HFFc6 (cell line): Measurements from ENCODE around the gene DUS1L. TPM values are rescaled to one million over a fixed set of nuclear protein-coding genes. Genes with fewer than 3 reads are reported as not detected.
A peak's percentile ranks its signal among the peaks of the same experiment; 100 is the strongest.

Source experiments
- DNase-seq: peaks from one replicate; pipeline ENCODE4 v3.0.0-alpha.2; 2018
- H3K27ac Mint-ChIP-seq: 2 replicates; pipeline ENCODE4 v1.8.0; 2020; ENCODE audit warnings: mild to moderate bottlenecking, mixed read lengths
- H3K27me3 Mint-ChIP-seq: 2 replicates; pipeline ENCODE4 v1.8.0; 2021; ENCODE audit warnings: mild to moderate bottlenecking, moderate library complexity, mixed read lengths; ENCODE audit not compliant: insufficient read depth
- H3K36me3 Mint-ChIP-seq: 2 replicates; pipeline ENCODE4 v1.8.0; 2021; ENCODE audit warnings: low read depth, mixed read lengths
- H3K4me1 Mint-ChIP-seq: 2 replicates; pipeline ENCODE4 v1.8.0; 2020; ENCODE audit warnings: low read depth, mixed read lengths
- H3K4me3 Mint-ChIP-seq: 2 replicates; pipeline ENCODE4 v1.8.0; 2020; ENCODE audit warnings: mild to moderate bottlenecking, moderate library complexity, mixed read lengths
- H3K9me3 Mint-ChIP-seq: 2 replicates; pipeline ENCODE4 v1.8.0; 2020; ENCODE audit warnings: mild to moderate bottlenecking, mixed read lengths
- total RNA-seq, 6 experiments: library from RNA; stranded (reverse); fragmentation: NEBNext Ultra II Directional; extraction: Animal tissue kit (Norgen Biotek cat#: 25700); gene quantifications; 2 replicates in 1 of 6; 3 replicates in 5 of 6; pipeline ENCODE4 v1.2.3, GENCODE V29; 2021
- TF ChIP-seq, protein P1 (sequence below): fragments of 200-600 bp; sonication (generic); IDR thresholded peaks from 2 replicates; pipeline ENCODE4 v1.5.0; 2021; ENCODE audit warnings: antibody characterized with exemption, mild to moderate bottlenecking

DUS1L gene
- total RNA-seq, 6 experiments from 2014 or later = 65.8 to 86.8 (median 71.2) TPM

DNA sequence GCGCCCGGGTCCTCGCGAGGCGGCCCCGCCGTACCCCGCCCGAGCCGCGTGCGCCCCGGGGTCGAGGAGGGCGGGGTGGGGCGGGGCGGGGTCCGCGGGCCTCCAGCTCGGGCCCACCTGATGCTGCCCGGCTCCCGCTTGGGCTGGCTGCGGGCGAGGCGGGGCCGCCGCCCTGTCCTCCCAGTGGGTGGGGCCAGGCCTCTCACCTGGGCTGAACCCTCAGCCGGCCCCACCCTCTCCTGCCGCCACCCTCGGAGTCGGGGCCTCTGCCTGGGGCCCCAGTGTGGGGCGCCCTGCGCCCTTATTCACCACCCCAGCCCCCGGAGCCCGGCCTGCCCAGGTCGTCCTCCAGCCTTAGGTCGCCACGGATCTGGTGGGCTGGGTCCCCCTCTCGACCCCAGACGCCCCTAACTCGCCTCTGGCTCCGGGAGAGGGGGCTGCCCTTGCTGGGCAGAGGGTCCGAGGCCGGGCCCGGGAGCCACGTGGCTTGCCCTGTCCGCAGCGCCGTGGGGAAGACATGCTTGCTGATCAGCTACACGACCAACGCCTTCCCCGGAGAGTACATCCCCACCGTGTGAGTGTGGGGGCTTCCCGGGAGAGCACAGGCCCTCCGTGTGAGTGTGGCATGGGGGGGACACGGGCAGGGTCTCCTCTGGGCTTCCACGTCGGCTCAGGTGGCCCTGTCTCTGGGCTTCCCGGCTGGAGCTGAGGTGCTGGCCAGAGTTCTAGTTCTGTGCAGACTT, 33.5 kb downstream of the DUS1L start:
- peaks cover 6% of the 10 kb centered on the region; the same call in 1 of the 2 replicates for H3K36me3 Mint-ChIP-seq

DNA sequence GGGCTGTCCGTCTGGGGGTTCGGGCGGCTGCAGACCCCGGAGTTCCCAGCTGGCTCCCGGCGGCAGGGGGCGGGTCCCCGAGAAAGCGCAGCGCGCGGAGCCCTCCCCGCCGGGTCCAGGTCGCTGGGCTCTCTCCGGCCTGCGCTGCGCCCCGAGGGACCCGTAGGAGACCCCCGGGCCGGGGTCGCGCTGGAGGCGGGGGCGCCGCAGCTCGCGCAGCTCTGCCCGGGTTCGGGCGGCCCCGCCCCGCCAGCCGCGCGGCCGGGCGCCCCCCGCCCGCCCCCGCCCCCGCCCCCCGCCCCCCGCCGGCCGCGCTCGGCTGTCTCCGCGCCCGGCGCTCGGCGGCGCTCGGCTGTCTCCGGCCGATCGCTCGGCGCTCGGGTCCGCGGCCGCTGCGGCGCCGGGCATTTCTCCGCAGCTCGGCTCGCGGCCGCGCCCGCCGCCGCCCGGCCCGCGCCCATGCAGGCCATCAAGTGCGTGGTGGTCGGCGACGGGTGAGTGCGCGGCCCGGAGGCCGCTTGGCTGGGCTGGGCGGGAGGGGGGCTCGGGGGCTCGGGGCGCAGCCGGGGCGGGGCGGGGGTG, 34.2 kb downstream of the DUS1L start, which contains the start of gene RAC3:
Gene RAC3 (plus strand): TSS at position 376 of the 582 bp plus-strand sequence. CDS start 84 bp downstream, at position 460.
- Mint-ChIP-seq H3K4me3 (peak within 1 kb of the TSS; percentile 80), H3K27me3 (peaks cover 4% of the 10 kb centered on the region; the same call in 1 of the 2 replicates), H3K9me3 (no peaks in the 10 kb centered on the region), H3K36me3 (peaks cover 6% of the 10 kb centered on the region; the same call in 1 of the 2 replicates), H3K4me1 (no peaks in the 10 kb centered on the region; the same call in 1 of the 2 replicates), H3K27ac (no peak within 1 kb of the TSS; the same call in 1 of the 2 replicates)
- DNase-seq = no peak
- TF ChIP-seq, protein P1, sequence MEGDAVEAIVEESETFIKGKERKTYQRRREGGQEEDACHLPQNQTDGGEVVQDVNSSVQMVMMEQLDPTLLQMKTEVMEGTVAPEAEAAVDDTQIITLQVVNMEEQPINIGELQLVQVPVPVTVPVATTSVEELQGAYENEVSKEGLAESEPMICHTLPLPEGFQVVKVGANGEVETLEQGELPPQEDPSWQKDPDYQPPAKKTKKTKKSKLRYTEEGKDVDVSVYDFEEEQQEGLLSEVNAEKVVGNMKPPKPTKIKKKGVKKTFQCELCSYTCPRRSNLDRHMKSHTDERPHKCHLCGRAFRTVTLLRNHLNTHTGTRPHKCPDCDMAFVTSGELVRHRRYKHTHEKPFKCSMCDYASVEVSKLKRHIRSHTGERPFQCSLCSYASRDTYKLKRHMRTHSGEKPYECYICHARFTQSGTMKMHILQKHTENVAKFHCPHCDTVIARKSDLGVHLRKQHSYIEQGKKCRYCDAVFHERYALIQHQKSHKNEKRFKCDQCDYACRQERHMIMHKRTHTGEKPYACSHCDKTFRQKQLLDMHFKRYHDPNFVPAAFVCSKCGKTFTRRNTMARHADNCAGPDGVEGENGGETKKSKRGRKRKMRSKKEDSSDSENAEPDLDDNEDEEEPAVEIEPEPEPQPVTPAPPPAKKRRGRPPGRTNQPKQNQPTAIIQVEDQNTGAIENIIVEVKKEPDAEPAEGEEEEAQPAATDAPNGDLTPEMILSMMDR = no peak

More for the DNA sequence above, 33.5 kb downstream of the DUS1L start:
- H3K4me3 Mint-ChIP-seq = peak overlapping the region; percentile 39
- no peak overlapping the region for H3K27ac Mint-ChIP-seq
- TF ChIP-seq, protein P1 = no peak
- no peak for DNase-seq
- no peaks in the 10 kb centered on the region; the same call in 1 of the 2 replicates for H3K4me1 Mint-ChIP-seq
- H3K27me3 Mint-ChIP-seq = peaks cover 4% of the 10 kb centered on the region; the same call in 1 of the 2 replicates
- no peaks in the 10 kb centered on the region for H3K9me3 Mint-ChIP-seq

DNA sequence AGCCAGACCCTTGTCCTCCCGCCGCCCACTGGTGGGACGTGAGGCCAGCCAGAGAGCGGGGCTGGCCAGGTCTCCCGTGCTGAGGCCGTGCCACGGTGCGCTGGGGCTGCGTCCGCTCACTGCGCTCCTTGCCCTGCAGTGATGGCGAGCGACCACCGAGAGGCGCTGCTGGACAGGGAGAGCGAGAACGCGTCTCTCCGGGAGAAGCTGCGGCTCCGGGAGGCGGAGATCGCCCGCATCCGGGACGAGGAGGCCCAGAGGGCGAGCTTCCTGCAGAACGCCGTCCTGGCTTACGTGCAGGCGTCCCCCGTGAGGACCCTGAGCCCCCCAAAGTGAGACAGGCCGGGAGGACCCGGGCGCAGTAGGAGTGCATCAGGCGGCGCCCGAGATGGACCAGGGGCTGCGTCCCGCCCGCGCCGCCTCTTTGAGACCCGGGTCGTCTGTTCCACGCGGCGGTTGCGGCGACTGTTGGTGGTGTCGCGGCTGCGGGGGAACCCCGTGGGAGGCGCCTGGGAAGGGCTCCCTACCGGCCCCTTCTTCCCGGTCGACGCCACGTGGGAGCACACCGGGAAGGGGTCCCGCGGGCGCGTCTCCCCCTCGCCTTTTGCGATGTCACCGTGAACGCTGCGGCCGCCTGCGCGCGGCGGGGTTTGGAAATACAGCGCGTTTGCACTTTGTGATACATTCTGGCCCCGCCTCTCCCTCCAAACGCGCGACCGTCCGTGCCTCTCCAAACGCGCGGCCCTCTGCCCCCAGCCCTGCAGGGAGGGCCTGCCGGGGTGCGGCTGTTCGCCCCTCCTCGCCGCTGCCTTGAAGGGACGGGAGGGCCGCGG, 34.9 kb downstream of the DUS1L start:
- H3K27me3 Mint-ChIP-seq = peaks cover 4% of the 10 kb centered on the region; the same call in 1 of the 2 replicates
- TF ChIP-seq, protein P1 = peak; percentile 93
- H3K36me3 Mint-ChIP-seq = peaks cover 6% of the 10 kb centered on the region; the same call in 1 of the 2 replicates
- peak overlapping the region; percentile 80 for H3K4me3 Mint-ChIP-seq
- no peaks in the 10 kb centered on the region; the same call in 1 of the 2 replicates for H3K4me1 Mint-ChIP-seq
- H3K9me3 Mint-ChIP-seq = no peaks in the 10 kb centered on the region
- peak; percentile 67 for DNase-seq
- no peak overlapping the region; the same call in 1 of the 2 replicates for H3K27ac Mint-ChIP-seq

DNA sequence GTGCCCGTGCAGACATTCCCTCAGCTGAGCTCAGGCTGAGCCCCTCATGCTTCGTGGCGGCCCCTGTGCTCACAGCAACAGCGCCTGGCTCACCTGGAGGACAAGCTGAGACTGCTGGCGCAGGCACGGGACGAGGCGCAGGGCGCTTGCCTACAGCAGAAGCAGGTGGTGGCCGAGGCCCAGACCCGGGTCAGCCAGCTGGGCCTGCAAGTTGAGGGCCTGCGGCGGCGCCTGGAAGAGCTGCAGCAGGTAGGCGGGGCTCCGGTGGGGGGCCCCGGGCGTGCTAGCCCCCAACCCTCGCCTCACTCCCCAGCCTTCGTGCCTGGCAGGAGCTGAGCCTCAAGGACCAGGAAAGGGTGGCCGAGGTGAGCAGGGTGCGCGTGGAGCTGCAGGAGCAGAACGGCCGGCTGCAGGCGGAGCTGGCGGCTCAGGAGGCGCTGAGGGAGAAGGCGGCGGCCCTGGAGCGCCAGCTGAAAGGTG, 35.6 kb downstream of the DUS1L start:
- Mint-ChIP-seq H3K27me3 (peaks cover 4% of the 10 kb centered on the region), H3K9me3 (no peaks in the 10 kb centered on the region), H3K4me1 (no peaks in the 10 kb centered on the region; the same call in 1 of the 2 replicates), H3K27ac (no peak overlapping the region), H3K4me3 (no peak overlapping the region), H3K36me3 (peaks cover 3% of the 10 kb centered on the region; the same call in 1 of the 2 replicates)
- DNase-seq = no peak
- TF ChIP-seq, protein P1 = no peak

DNA sequence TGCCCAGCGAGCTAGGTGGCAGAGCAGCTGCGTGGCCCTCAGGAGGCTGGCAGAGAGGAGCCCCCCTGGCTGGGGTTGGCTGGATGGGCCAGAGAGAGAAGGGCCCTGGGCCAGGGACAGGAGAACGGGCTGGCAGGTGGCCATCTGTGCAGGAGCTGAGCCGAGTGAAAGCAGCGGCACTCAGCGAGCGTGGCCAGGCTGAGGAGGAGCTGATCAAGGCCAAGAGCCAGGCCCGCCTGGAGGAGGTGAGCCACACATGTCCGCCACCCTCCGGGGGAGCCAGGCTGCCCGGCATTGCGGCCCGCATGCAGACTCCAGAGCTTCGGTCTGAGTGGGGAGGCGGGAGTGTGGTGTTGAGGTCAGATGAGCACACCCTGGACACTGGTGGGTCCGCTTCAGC, 36.2 kb downstream of the DUS1L start:
- Mint-ChIP-seq H3K4me3 (no peak overlapping the region), H3K36me3 (no peaks in the 10 kb centered on the region), H3K27ac (no peak overlapping the region), H3K27me3 (peaks cover 4% of the 10 kb centered on the region), H3K4me1 (0 out of 2 replicates have a peak, but pooled peaks cover under 1% of the 10 kb centered on the region), H3K9me3 (no peaks in the 10 kb centered on the region)
- TF ChIP-seq, protein P1 = no peak
- no peak for DNase-seq
